HepG2 (cell line): ENCODE measurements around the gene SRRT. TPM values are rescaled to one million over a fixed set of nuclear protein-coding genes. Genes with fewer than 3 reads are reported as not detected.

Source experiments
- ATF1 ChIP-seq: IDR thresholded peaks from 2 replicates; pipeline ENCODE4 v1.6.1; 2016; ENCODE audit warnings: mild to moderate bottlenecking, control low read depth
- CHD4 ChIP-seq: fragments of 200-600 bp; sonication (generic); IDR thresholded peaks from 2 replicates; pipeline ENCODE4 v1.7.0; 2017; ENCODE audit warnings: mild to moderate bottlenecking, low read length, borderline replicate concordance
- CREM ChIP-seq, 2 experiments: sonication (generic) in 1 of 2; formaldehyde crosslinking in 1 of 2; IDR thresholded peaks; 2 replicates each; pipeline versions ENCODE4 v1.4.0 to v1.6.1; 2016 to 2020; ENCODE audit warnings: antibody characterized with exemption in 1 of 2, mild to moderate bottlenecking in 1 of 2, missing genetic modification reagents in 1 of 2
- ELF4 ChIP-seq: sonication (generic); formaldehyde crosslinking; IDR thresholded peaks from 2 replicates; pipeline ENCODE4 v1.5.0; 2020; ENCODE audit warnings: missing genetic modification reagents, mild to moderate bottlenecking, moderate library complexity, borderline replicate concordance
- ONECUT2 ChIP-seq: sonication (generic); formaldehyde crosslinking; IDR thresholded peaks from 2 replicates; pipeline ENCODE4 v1.4.0; 2020; ENCODE audit warnings: missing genetic modification reagents
- PCBP2 ChIP-seq: fragments of 200-400 bp; formaldehyde crosslinking; optimal IDR thresholded peaks from 2 replicates; pipeline ENCODE3; 2018; ENCODE audit warnings: low read length, low read depth; ENCODE audit not compliant: poor library complexity, severe bottlenecking
- SALL2 ChIP-seq: sonication (generic); formaldehyde crosslinking; IDR thresholded peaks from 2 replicates; pipeline ENCODE4 v1.8.1; 2023; ENCODE audit warnings: mild to moderate bottlenecking, missing genetic modification reagents, inconsistent platforms
- SP5 ChIP-seq: IDR thresholded peaks from 2 replicates; pipeline ENCODE4 v1.6.1; 2016; ENCODE audit warnings: low read depth, borderline replicate concordance
- TGIF2 ChIP-seq: IDR thresholded peaks from 2 replicates; pipeline ENCODE4 v1.6.1; 2016; ENCODE audit warnings: control low read depth, missing compliant biosample characterization
- TOE1 ChIP-seq: sonication (generic); formaldehyde crosslinking; IDR thresholded peaks from 2 replicates; pipeline ENCODE4 v1.4.0; 2020; ENCODE audit warnings: mild to moderate bottlenecking, missing genetic modification reagents
- ZFP36 ChIP-seq: fragments of 150-350 bp; IDR thresholded peaks from 2 replicates; pipeline ENCODE4 v1.6.1; 2018; ENCODE audit warnings: borderline replicate concordance, low read length, low read depth; ENCODE audit not compliant: partially characterized antibody
- ZNF296 ChIP-seq: sonication (generic); formaldehyde crosslinking; conservative IDR thresholded peaks from 2 replicates; pipeline ENCODE4 v1.5.0; 2020; ENCODE audit warnings: mild to moderate bottlenecking, missing genetic modification reagents
- ZNF326 ChIP-seq: sonication (generic); formaldehyde crosslinking; IDR thresholded peaks from 2 replicates; pipeline ENCODE4 v1.4.0; 2020; ENCODE audit warnings: missing genetic modification reagents, borderline replicate concordance
- ZNF543 ChIP-seq: sonication (generic); formaldehyde crosslinking; IDR thresholded peaks from 2 replicates; pipeline ENCODE4 v1.4.0; 2020; ENCODE audit warnings: mild to moderate bottlenecking, missing genetic modification reagents
- ZNF761 ChIP-seq: sonication (generic); formaldehyde crosslinking; conservative IDR thresholded peaks from 2 replicates; pipeline ENCODE4 v1.4.0; 2020; ENCODE audit warnings: mild to moderate bottlenecking, missing genetic modification reagents
- ZNF792 ChIP-seq: IDR thresholded peaks from 2 replicates; pipeline ENCODE4 v1.6.1; 2016
- polyA plus RNA-seq, 8 experiments: library from polyadenylated mRNA; depleted of rRNA in 3 of 8; stranded (reverse) in 7 of 8; unstranded in 1 of 8; fragments of >200 nt; fragmentation: Illumina TruSeq in 4 of 8; extraction: Trizol in 4 of 8; gene quantifications; 2 replicates each; pipeline versions ENCODE4 v1.2.1 to v1.2.3, GENCODE V29; 2011 to 2016; ENCODE audit warnings: low read depth in 4 of 8, missing spikeins in 1 of 8, mixed read lengths in 1 of 8; ENCODE audit not compliant: insufficient read depth in 1 of 8
- total RNA-seq, 5 experiments: library from RNA; depleted of rRNA; stranded (reverse); fragments of >200 nt; fragmentation: Illumina TruSeq; extraction: Trizol; gene quantifications; 2 replicates each; pipeline ENCODE4 v1.2.3, GENCODE V29; 2016; ENCODE audit warnings: low read depth in 1 of 5
- TF ChIP-seq, protein P1 (sequence below): sonication (generic); formaldehyde crosslinking; IDR thresholded peaks from 2 replicates; pipeline ENCODE4 v1.5.0; 2020; ENCODE audit warnings: mild to moderate bottlenecking, missing genetic modification reagents, borderline replicate concordance
- TF ChIP-seq, protein P2 (sequence below): sonication (generic); formaldehyde crosslinking; IDR thresholded peaks from 2 replicates; pipeline ENCODE4 v1.5.0; 2020; ENCODE audit warnings: missing genetic modification reagents, mild to moderate bottlenecking, borderline replicate concordance
- TF ChIP-seq, protein P3 (sequence below): IDR thresholded peaks from 2 replicates; pipeline ENCODE4 v1.6.1; 2012; ENCODE audit warnings: low read length, improper control_type of control experiment
- TF ChIP-seq, protein P4 (sequence below): IDR thresholded peaks from 2 replicates; pipeline ENCODE4 v1.6.1; 2016; ENCODE audit warnings: missing biosample characterization, missing genetic modification reagents, low read depth

Gene SRRT
- total and polyA plus RNA-seq, 2 of the 13 experiments (the other 11 are each of a cell fraction or from before 2014, with no cell fraction given) = 26.2 to 106 TPM

DNA sequence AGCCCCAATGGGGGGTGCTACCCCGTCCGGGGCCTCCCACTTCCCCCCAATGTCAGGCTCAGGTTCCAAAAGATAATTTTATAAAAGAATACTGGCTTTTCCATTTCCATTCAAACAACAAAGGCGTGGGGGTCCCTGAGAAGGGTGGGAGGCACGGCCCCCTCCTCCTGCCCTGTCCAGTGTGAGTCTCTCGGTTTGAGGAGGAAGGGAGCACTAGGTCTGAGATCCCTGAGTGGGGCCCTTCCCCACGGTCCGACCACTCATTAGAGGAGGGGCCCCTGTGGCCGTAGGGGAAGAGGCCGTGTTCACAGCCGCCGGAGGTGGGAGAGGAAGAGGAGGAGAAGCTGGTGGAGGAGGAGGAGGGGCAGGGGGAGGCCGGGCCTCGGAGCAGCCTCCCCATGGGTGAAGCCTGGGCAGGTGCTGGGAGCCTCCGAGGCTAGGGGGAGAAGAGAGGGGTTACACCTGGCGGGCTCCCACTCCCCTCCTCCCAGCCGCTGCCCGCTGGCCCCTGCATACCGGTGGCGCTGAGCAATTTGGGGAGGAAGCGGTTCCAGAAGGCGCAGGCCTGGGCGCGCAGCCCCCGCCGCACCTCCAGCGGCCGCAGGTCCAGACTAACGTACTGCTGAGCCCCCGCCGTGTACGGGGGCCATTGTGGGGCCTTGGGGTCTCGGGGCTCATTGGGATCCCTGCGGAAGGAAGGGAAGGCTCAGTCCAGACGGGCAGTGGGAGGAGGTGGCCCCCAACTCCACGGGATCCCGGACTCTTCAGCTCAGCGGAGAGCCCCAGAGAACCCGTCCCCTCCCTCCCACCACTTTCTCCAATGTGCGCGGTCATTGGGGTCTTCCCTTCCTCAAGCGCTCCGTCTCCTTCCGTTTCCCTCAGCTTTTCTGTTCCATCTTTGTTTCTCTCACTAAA is 16.0 kb downstream of the SRRT start (continued):
- TF ChIP-seq ZFP36 (no peak), CHD4 (no peak), ZNF296 (CRISPR knock-in tag) (0 out of 2 replicates have a peak, but pooled peaks have one; percentile 11), ZNF761 (CRISPR knock-in tag) (0 out of 2 replicates have a peak, but pooled peaks have one; percentile 1), ONECUT2 (CRISPR knock-in tag) (no peak), ZNF326 (CRISPR knock-in tag) (no peak), TGIF2 (CRISPR knock-in tag) (no peak), SP5 (CRISPR knock-in tag) (no peak), ZNF792 (CRISPR knock-in tag) (no peak), TOE1 (CRISPR knock-in tag) (no peak), ELF4 (CRISPR knock-in tag) (no peak), ZNF543 (CRISPR knock-in tag) (no peak), CREM (IDR thresholded peaks at IDR 0.05) (no peak), CREM (CRISPR knock-in tag; IDR thresholded peaks at IDR 0.05) (no peak), PCBP2 (no peak), ATF1 (CRISPR knock-in tag) (no peak), SALL2 (CRISPR knock-in tag) (no peak)
- TF ChIP-seq, protein P1, sequence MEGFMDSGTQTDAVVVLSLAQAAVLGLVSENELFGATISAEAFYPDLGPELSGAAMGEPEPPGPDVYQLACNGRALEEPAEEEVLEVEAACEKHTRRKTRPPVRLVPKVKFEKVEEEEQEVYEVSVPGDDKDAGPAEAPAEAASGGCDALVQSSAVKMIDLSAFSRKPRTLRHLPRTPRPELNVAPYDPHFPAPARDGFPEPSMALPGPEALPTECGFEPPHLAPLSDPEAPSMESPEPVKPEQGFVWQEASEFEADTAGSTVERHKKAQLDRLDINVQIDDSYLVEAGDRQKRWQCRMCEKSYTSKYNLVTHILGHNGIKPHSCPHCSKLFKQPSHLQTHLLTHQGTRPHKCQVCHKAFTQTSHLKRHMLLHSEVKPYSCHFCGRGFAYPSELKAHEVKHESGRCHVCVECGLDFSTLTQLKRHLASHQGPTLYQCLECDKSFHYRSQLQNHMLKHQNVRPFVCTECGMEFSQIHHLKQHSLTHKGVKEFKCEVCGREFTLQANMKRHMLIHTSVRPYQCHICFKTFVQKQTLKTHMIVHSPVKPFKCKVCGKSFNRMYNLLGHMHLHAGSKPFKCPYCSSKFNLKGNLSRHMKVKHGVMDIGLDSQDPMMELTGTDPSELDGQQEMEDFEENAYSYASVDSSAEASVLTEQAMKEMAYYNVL (CRISPR knock-in tag) = no peak
- TF ChIP-seq, protein P2, sequence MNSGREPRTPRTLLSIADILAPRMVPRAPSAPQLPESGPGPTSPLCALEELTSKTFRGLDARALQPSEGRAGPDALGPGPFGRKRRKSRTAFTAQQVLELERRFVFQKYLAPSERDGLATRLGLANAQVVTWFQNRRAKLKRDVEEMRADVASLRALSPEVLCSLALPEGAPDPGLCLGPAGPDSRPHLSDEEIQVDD (CRISPR knock-in tag) = no peak
- TF ChIP-seq, protein P3, sequence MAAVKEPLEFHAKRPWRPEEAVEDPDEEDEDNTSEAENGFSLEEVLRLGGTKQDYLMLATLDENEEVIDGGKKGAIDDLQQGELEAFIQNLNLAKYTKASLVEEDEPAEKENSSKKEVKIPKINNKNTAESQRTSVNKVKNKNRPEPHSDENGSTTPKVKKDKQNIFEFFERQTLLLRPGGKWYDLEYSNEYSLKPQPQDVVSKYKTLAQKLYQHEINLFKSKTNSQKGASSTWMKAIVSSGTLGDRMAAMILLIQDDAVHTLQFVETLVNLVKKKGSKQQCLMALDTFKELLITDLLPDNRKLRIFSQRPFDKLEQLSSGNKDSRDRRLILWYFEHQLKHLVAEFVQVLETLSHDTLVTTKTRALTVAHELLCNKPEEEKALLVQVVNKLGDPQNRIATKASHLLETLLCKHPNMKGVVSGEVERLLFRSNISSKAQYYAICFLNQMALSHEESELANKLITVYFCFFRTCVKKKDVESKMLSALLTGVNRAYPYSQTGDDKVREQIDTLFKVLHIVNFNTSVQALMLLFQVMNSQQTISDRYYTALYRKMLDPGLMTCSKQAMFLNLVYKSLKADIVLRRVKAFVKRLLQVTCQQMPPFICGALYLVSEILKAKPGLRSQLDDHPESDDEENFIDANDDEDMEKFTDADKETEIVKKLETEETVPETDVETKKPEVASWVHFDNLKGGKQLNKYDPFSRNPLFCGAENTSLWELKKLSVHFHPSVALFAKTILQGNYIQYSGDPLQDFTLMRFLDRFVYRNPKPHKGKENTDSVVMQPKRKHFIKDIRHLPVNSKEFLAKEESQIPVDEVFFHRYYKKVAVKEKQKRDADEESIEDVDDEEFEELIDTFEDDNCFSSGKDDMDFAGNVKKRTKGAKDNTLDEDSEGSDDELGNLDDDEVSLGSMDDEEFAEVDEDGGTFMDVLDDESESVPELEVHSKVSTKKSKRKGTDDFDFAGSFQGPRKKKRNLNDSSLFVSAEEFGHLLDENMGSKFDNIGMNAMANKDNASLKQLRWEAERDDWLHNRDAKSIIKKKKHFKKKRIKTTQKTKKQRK = no peak
- TF ChIP-seq, protein P4, sequence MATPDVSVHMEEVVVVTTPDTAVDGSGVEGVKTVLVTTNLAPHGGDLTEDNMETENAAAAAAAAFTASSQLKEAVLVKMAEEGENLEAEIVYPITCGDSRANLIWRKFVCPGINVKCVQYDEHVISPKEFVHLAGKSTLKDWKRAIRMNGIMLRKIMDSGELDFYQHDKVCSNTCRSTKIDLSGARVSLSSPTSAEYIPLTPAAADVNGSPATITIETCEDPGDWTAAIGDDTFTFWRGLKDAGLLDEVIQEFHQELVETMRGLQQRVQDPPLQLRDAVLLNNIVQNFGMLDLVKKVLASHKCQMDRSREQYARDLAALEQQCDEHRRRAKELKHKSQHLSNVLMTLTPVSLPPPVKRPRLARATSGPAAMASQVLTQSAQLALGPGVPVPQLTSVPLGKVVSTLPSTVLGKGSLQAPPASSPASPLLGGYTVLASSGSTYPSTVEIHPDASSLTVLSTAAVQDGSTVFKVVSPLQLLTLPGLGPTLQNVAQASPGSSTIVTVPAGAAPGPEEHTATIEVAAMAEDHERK (CRISPR knock-in tag) = no peak
